Esophagus squamous epithelium (tissue), 5 donors: Measurements from ENCODE around the gene HNRNPU. TPM values are rescaled to one million over a fixed set of nuclear protein-coding genes. Genes with fewer than 3 reads are reported as not detected.
A peak's percentile ranks its signal among the peaks of the same experiment; 100 is the strongest.
"Not testable (repeated sequence)": the region's sequence is repeated elsewhere in the genome, so short reads cannot be mapped to it uniquely, and the experiment has no call there.

Source experiments
- DNase-seq: peaks from one replicate; lab custom pipeline; 2025; lab: John Stamatoyannopoulos, UW
- H3K27ac ChIP-seq, 4 donors: fragments of 200-600 bp; sonication (generic); one replicate each; pipeline ENCODE4 v1.5.1; 2016 to 2019; ENCODE audit warnings: mild to moderate bottlenecking in 1 of 4
- H3K27me3 ChIP-seq, 4 donors: fragments of 200-600 bp; sonication (generic); 1 replicate in 3 of 4; 2 replicates in 1 of 4; pipeline versions ENCODE4 v1.5.1 to v1.6.0; 2017 to 2021; ENCODE audit warnings: antibody characterized with exemption in 1 of 4
- H3K36me3 ChIP-seq, 3 donors: fragments of 200-600 bp; sonication (generic); one replicate each; pipeline ENCODE4 v1.5.1; 2016 to 2019
- H3K4me1 ChIP-seq, 3 donors: fragments of 200-600 bp; sonication (generic); one replicate each; pipeline ENCODE4 v1.5.1; 2017 to 2019
- H3K4me3 ChIP-seq, 4 donors: fragments of 200-600 bp; sonication (generic); 1 replicate in 3 of 4; 2 replicates in 1 of 4; pipeline ENCODE4 v1.5.1; 2016 to 2019; ENCODE audit warnings: mild to moderate bottlenecking in 2 of 4, moderate library complexity in 1 of 4
- H3K9me3 ChIP-seq, 3 donors: fragments of 200-600 bp; sonication (generic); one replicate each; pipeline ENCODE4 v1.5.1; 2016 to 2019
- CTCF ChIP-seq, 6 experiments: fragments of 450-650 bp in 4 of 6; fragments of 200-600 bp in 2 of 6; sonication (generic) in 2 of 6; IDR thresholded peaks; one replicate each; pipeline ENCODE4 v1.5.1; 2016 to 2019; ENCODE audit warnings: antibody characterized with exemption in 6 of 6, mild to moderate bottlenecking in 4 of 6, moderate library complexity in 4 of 6
- POLR2A ChIP-seq, 4 donors: fragments of 450-650 bp; IDR thresholded peaks; one replicate each; pipeline ENCODE4 v1.6.1; 2017; ENCODE audit warnings: antibody characterized with exemption in 4 of 4, mild to moderate bottlenecking in 4 of 4, moderate library complexity in 3 of 4
- WGBS, 2 donors: methylation state at CpG; one replicate each; pipeline ENCODE4 v1.1.5; 2018; 5-methylcytosine and 5-hydroxymethylcytosine counted together
- intact Hi-C: fragments of 100-400 bp; cut with DNase I; formaldehyde crosslinking; loops from one replicate; pipeline ENCODE4 v1.15.0; 2022
- total RNA-seq, 4 donors: library from RNA; depleted of rRNA; stranded (reverse); fragments of >200 nt; gene quantifications; one replicate each; pipeline ENCODE4 v1.1.0, GENCODE V29; 2016
- donor health status: DM: yes; HTN: yes; CAD: no.

HNRNPU gene
- total RNA-seq, 4 donors from 2014 or later: 176 to 308 (median 257) TPM

- TF ChIP-seq CTCF (IDR thresholded peaks at IDR 0.05) (no peak), POLR2A (IDR thresholded peaks at IDR 0.05) (no peak)
- Histone ChIP-seq H3K36me3 (peaks cover 0 to 26% (median 0%) of the 10 kb centered on the region in 3 donors), H3K4me1 (peaks cover 7 to 65% (median 10%) of the 10 kb centered on the region in 3 donors), H3K27me3 (no peaks in the 10 kb centered on the region), H3K9me3 (no peaks in the 10 kb centered on the region), H3K27ac (peak overlapping the region; percentile 97 to 99 (median 99)), H3K4me3 (peak overlapping the region; percentile 52 to 86 (median 76))
- WGBS, 2 donors: 0% methylated on average over 7 of the region's 7 CpGs
- intact Hi-C loops: no loop called here
- DNase-seq: no peak
Measured at GRCh38 chr1:244836135-244836521, 28.2 kb downstream of the HNRNPU start.

GRCh38 chr1:244835276-244836134, 28.8 kb downstream of the HNRNPU start, which contains the start of gene COX20:
COX20 (plus strand) TSS chr1:244835658; CDS start chr1:244835715, 57 bp downstream.
- H3K9me3 ChIP-seq: no peaks in the 10 kb centered on the region
- WGBS, 2 donors: 0% methylated on average over 4 of the region's 77 CpGs
- H3K27ac ChIP-seq: peak within 1 kb of the TSS; percentile 97 to 99 (median 99)
- H3K4me1 ChIP-seq: peaks cover 7 to 59% (median 10%) of the 10 kb centered on the region in 3 donors
- intact Hi-C loops: no loop called here
- peak in 2 of 4 donors; percentile 40 to 52 for TF ChIP-seq POLR2A (IDR thresholded peaks at IDR 0.05)
- peak in 2 of 6 experiments; percentile 5 to 18 for TF ChIP-seq CTCF (IDR thresholded peaks at IDR 0.05)
- H3K27me3 ChIP-seq: no peaks in the 10 kb centered on the region
- peak within 1 kb of the TSS; percentile 52 to 86 (median 76) for H3K4me3 ChIP-seq
- peak; percentile 67 for DNase-seq
- peaks cover 0 to 19% (median 0%) of the 10 kb centered on the region in 3 donors for H3K36me3 ChIP-seq

- Histone ChIP-seq H3K36me3 (peaks cover 0 to 11% (median 0%) of the 10 kb centered on the region in 3 donors), H3K4me3 (peak overlapping the region; percentile 52 to 86 (median 76)), H3K9me3 (no peaks in the 10 kb centered on the region), H3K27me3 (no peaks in the 10 kb centered on the region), H3K4me1 (peaks cover 7 to 51% (median 10%) of the 10 kb centered on the region in 3 donors), H3K27ac (peak overlapping the region; percentile 97 to 99 (median 99))
- intact Hi-C loops: no loop called here
- 1% methylated on average over 22 to 40 of the region's 49 CpGs for WGBS, 2 donors
- TF ChIP-seq CTCF (IDR thresholded peaks at IDR 0.05) (peak in 1 of 6 experiments; percentile 10), POLR2A (IDR thresholded peaks at IDR 0.05) (peak in 2 of 4 donors; percentile 57 to 65)
- peak; percentile 67 for DNase-seq
Measured at GRCh38 chr1:244834543-244835275, 29.6 kb downstream of the HNRNPU start.

- intact Hi-C loops: no loop called here
Measured at GRCh38 chr1:244833734-244834542, 30.4 kb downstream of the HNRNPU start.

GRCh38 chr1:244833260-244833659, 31.1 kb downstream of the HNRNPU start:
- Histone ChIP-seq H3K27ac (peak overlapping the region; percentile 97 to 99 (median 99)), H3K4me1 (peaks cover 7 to 36% (median 10%) of the 10 kb centered on the region in 3 donors), H3K4me3 (peak overlapping the region; percentile 52 to 86 (median 76))
- DNase-seq, H3K27me3 ChIP-seq, intact Hi-C loops, H3K36me3 ChIP-seq, H3K9me3 ChIP-seq: not testable (repeated sequence)
- 31 to 37% methylated on average over 8 of the region's 8 CpGs for whole genome bisulfite sequencing, 2 donors

More at GRCh38 chr1:244833734-244834542, 30.4 kb downstream of the HNRNPU start:
- Histone ChIP-seq H3K9me3 (no peaks in the 10 kb centered on the region), H3K36me3 (peaks cover 0 to 4% (median 4%) of the 10 kb centered on the region in 3 donors), H3K4me1 (peaks cover 7 to 43% (median 10%) of the 10 kb centered on the region in 3 donors), H3K27ac (peak overlapping the region; percentile 97 to 99 (median 99)), H3K27me3 (no peaks in the 10 kb centered on the region), H3K4me3 (peak overlapping the region; percentile 52 to 86 (median 76))
- no peak for DNase-seq
- WGBS, 2 donors: 0 to 1% methylated on average over 20 to 30 of the region's 32 CpGs
- TF ChIP-seq POLR2A (IDR thresholded peaks at IDR 0.05) (no peak), CTCF (IDR thresholded peaks at IDR 0.05) (peak in 3 of 6 experiments; percentile 29 to 49 (median 49))
